Transverse colon (tissue), 4 donors: Measurements from ENCODE around the gene MYL2. TPM values are rescaled to one million over a fixed set of nuclear protein-coding genes. Genes with fewer than 3 reads are reported as not detected.
"Not testable (repeated sequence)": the region's sequence is repeated elsewhere in the genome, so short reads cannot be mapped to it uniquely, and the experiment has no call there.

Source experiments
- DNase-seq: peaks from one replicate; pipeline ENCODE4 v3.0.0-alpha.2; 2019
- H3K27ac ChIP-seq, 4 donors: fragments of 200-600 bp; sonication (generic); 2 replicates each; pipeline ENCODE4 v1.5.1; 2016 to 2018; ENCODE audit warnings: inconsistent platforms in 4 of 4
- H3K27me3 ChIP-seq: fragments of 200-600 bp; sonication (generic); 2 replicates; pipeline ENCODE4 v1.5.1; 2017; ENCODE audit warnings: inconsistent platforms
- H3K36me3 ChIP-seq, 4 donors: fragments of 200-600 bp; sonication (generic); 2 replicates each; pipeline ENCODE4 v1.5.1; 2017 to 2019; ENCODE audit warnings: inconsistent platforms in 4 of 4
- H3K4me1 ChIP-seq, 4 donors: fragments of 200-600 bp; sonication (generic); 2 replicates each; pipeline ENCODE4 v1.5.1; 2017 to 2020; ENCODE audit warnings: inconsistent platforms in 4 of 4
- H3K4me3 ChIP-seq, 4 donors: fragments of 200-600 bp; sonication (generic); 1 replicate in 1 of 4; 2 replicates in 3 of 4; pipeline versions ENCODE4 v1.5.1 to v1.6.1; 2017 to 2019; ENCODE audit warnings: inconsistent platforms in 4 of 4
- H3K9me3 ChIP-seq, 2 donors: fragments of 200-600 bp; sonication (generic); 2 replicates each; pipeline ENCODE4 v1.5.1; 2017 to 2019; ENCODE audit warnings: inconsistent platforms in 2 of 2
- CTCF ChIP-seq, 5 experiments: fragments of 200-600 bp in 3 of 5; fragments of 450-650 bp in 2 of 5; sonication (generic) in 3 of 5; IDR thresholded peaks; 1 replicate in 2 of 5; 2 replicates in 3 of 5; pipeline ENCODE4 v1.5.1; 2016 to 2017; ENCODE audit warnings: antibody characterized with exemption in 5 of 5, inconsistent platforms in 3 of 5, mild to moderate bottlenecking in 2 of 5, moderate library complexity in 1 of 5
- EP300 ChIP-seq: sonication (generic); formaldehyde crosslinking; IDR thresholded peaks from one replicate; pipeline ENCODE4 v1.6.1; 2017; ENCODE audit warnings: antibody characterized with exemption, low read depth
- POLR2A ChIP-seq: fragments of 450-650 bp; IDR thresholded peaks from one replicate; pipeline ENCODE4 v1.6.1; 2016; ENCODE audit warnings: antibody characterized with exemption, mild to moderate bottlenecking, moderate library complexity
- POLR2AphosphoS5 ChIP-seq, 3 donors: sonication (generic); formaldehyde crosslinking; IDR thresholded peaks; one replicate each; pipeline ENCODE4 v1.6.1; 2016; ENCODE audit warnings: antibody characterized with exemption in 3 of 3
- whole genome bisulfite sequencing, 2 donors: methylation state at CpG; one replicate each; pipeline ENCODE4 v1.1.5; 2018; ENCODE audit warnings: low coverage in 1 of 2; 5-methylcytosine and 5-hydroxymethylcytosine counted together
- in situ Hi-C, 4 donors: fragments of 200-750 bp; cut with MboI; loops; one replicate each; pipeline versions ENCODE4 v1.15.0 to v1.15.1; 2017; ENCODE audit warnings: low sequenced_read_pairs in 3 of 4, low pct_ligation_motif_present in 1 of 4, low pct_unique_long_range_greater_than_20kb in 1 of 4
- intact Hi-C: fragments of 100-400 bp; cut with DNase I; formaldehyde crosslinking; loops from one replicate; pipeline ENCODE4 v1.15.1; 2023; ENCODE audit warnings: low total_unique reads
- total RNA-seq, 4 donors: library from RNA; depleted of rRNA; stranded (reverse); fragments of >200 nt; gene quantifications; one replicate each; pipeline ENCODE4 v1.1.0, GENCODE V29; 2016

The MYL2 gene
- total RNA-seq, 4 donors from 2014 or later = 2.2 TPM; not detected in 3

GRCh38 chr12:110957652-110958051 lies 37.3 kb upstream of the MYL2 start:
- intact Hi-C loops (no loop called here), in situ Hi-C loops (no loop called here)
- TF ChIP-seq POLR2AphosphoS5 (IDR thresholded peaks at IDR 0.05) = no peak
- no peak for TF ChIP-seq POLR2A
- TF ChIP-seq CTCF (IDR thresholded peaks at IDR 0.05) = no peak
- no peak for TF ChIP-seq EP300
- DNase-seq = no peak
- no peaks in the 10 kb centered on the region for H3K9me3 ChIP-seq
- 88 to 95% methylated on average over 2 to 9 of the region's 9 CpGs for WGBS, 2 donors
- H3K27me3 ChIP-seq = peaks cover 13% of the 10 kb centered on the region
- H3K36me3 ChIP-seq = no peaks in the 10 kb centered on the region
- H3K4me1 ChIP-seq = no peaks in the 10 kb centered on the region
- no peak overlapping the region for H3K4me3 ChIP-seq
- no peak overlapping the region for H3K27ac ChIP-seq

GRCh38 chr12:110957159-110957558 lies 36.8 kb upstream of the MYL2 start:
- Histone ChIP-seq H3K9me3 (no peaks in the 10 kb centered on the region), H3K27me3 (peaks cover 13% of the 10 kb centered on the region), H3K27ac (no peak overlapping the region), H3K4me1 (no peaks in the 10 kb centered on the region), H3K36me3 (no peaks in the 10 kb centered on the region), H3K4me3 (no peak overlapping the region)
- WGBS, 2 donors = 84% methylated on average over 10 of the region's 10 CpGs; no CpG with 5 or more reads in 1 of the 2 donors
- no peak for TF ChIP-seq CTCF (IDR thresholded peaks at IDR 0.05)
- in situ Hi-C loops = no loop called here
- intact Hi-C loops = no loop called here
- DNase-seq = no peak

GRCh38 chr12:110950867-110951266 lies 30.5 kb upstream of the MYL2 start:
- DNase-seq, H3K9me3 ChIP-seq, intact Hi-C loops, H3K4me1 ChIP-seq, H3K4me3 ChIP-seq, H3K27ac ChIP-seq, H3K36me3 ChIP-seq, in situ Hi-C loops, H3K27me3 ChIP-seq: not testable (repeated sequence)
- WGBS, 2 donors = no CpG with 5 or more reads among the region's 31 CpGs

- not testable (repeated sequence) for H3K4me1 ChIP-seq
- 92% methylated on average over 4 of the region's 31 CpGs; no CpG with 5 or more reads in 1 of the 2 donors for WGBS, 2 donors
Measured at GRCh38 chr12:110950466-110950865, 30.1 kb upstream of the MYL2 start.

GRCh38 chr12:110948041-110948440 lies 27.7 kb upstream of the MYL2 start:
- DNase-seq = no peak
- Histone ChIP-seq H3K9me3 (peaks cover 11 to 14% of the 10 kb centered on the region in 2 donors), H3K36me3 (no peaks in the 10 kb centered on the region), H3K4me1 (no peaks in the 10 kb centered on the region), H3K27ac (no peak overlapping the region), H3K4me3 (no peak overlapping the region), H3K27me3 (no peaks in the 10 kb centered on the region)
- WGBS, 2 donors = 59 to 100% methylated on average over 1 to 2 of the region's 2 CpGs
- intact Hi-C loops (loop anchor here (10.0 kb wide), 1 partner anchor 1777 kb away; no protein-coding TSS in a partner anchor), in situ Hi-C loops (loop anchor here in 2 of 4 donors (10.0 to 25.0 kb wide), 2 partner anchors 357 to 364 kb away; no protein-coding TSS in a partner anchor)
- TF ChIP-seq EP300 = no peak
- no peak for TF ChIP-seq POLR2A
- TF ChIP-seq CTCF (IDR thresholded peaks at IDR 0.05) = no peak
- no peak for TF ChIP-seq POLR2AphosphoS5 (IDR thresholded peaks at IDR 0.05)

More at GRCh38 chr12:110950466-110950865, 30.1 kb upstream of the MYL2 start:
- intact Hi-C loops, H3K27ac ChIP-seq, DNase-seq, in situ Hi-C loops, H3K27me3 ChIP-seq, H3K36me3 ChIP-seq, H3K4me3 ChIP-seq: not testable (repeated sequence)
- H3K9me3 ChIP-seq = peaks cover 9 to 13% of the 10 kb centered on the region in 2 donors
